WTC11 (cell line): Measurements from ENCODE around the gene OTUD1. TPM values are rescaled to one million over a fixed set of nuclear protein-coding genes. Genes with fewer than 3 reads are reported as not detected.

ENCODE experiments used
- ATAC-seq: fragments of 200-7000 bp; cut with Tn5 transposase; 2 replicates; pipeline ENCODE4 v1.10.0; 2021; ENCODE audit warnings: mild to moderate bottlenecking, moderate library complexity
- CTCF ChIA-PET: fragments of 300-600 bp; sonication (Branson Sonifier 250); formaldehyde crosslinking; loops from one replicate; lab custom pipeline; 2021; ENCODE audit warnings: antibody characterized with exemption; lab: Charles Lee
- POLR2A ChIA-PET: fragments of 350-600 bp; sonication (Branson Sonifier 250); formaldehyde crosslinking; loops from one replicate; lab custom pipeline; 2021; ENCODE audit warnings: antibody characterized with exemption; lab: Charles Lee
- DNase-seq: peaks from one replicate; pipeline ENCODE4 v3.0.0; 2021; ENCODE audit warnings: low spot score
- H3K27ac Mint-ChIP-seq: 2 replicates; pipeline ENCODE4 v1.8.0; 2021; ENCODE audit warnings: mixed read lengths
- H3K27me3 Mint-ChIP-seq: 2 replicates; pipeline ENCODE4 v1.8.0; 2021; ENCODE audit warnings: low read depth, mild to moderate bottlenecking, moderate library complexity, mixed read lengths
- H3K36me3 Mint-ChIP-seq: 2 replicates; pipeline ENCODE4 v1.8.0; 2021; ENCODE audit warnings: mixed read lengths
- H3K4me1 Mint-ChIP-seq: 2 replicates; pipeline ENCODE4 v1.8.0; 2022; ENCODE audit warnings: mixed read lengths
- H3K4me3 Mint-ChIP-seq: 2 replicates; pipeline ENCODE4 v1.8.0; 2021; ENCODE audit warnings: mild to moderate bottlenecking, moderate library complexity, mixed read lengths
- H3K9me3 Mint-ChIP-seq: 2 replicates; pipeline ENCODE4 v1.8.0; 2021; ENCODE audit warnings: mixed read lengths
- FOXP1 ChIP-seq: sonication (generic); formaldehyde crosslinking; IDR thresholded peaks from 2 replicates; pipeline ENCODE4 v1.8.0; 2022; ENCODE audit warnings: missing genetic modification reagents, mild to moderate bottlenecking, moderate library complexity, borderline replicate concordance
- GABPB1 ChIP-seq: sonication (generic); formaldehyde crosslinking; IDR thresholded peaks from 2 replicates; pipeline ENCODE4 v1.8.1; 2023; ENCODE audit warnings: mild to moderate bottlenecking, missing genetic modification reagents
- GTF2I ChIP-seq: fragments of 250-450 bp; sonication (Bioruptor Pico); conservative IDR thresholded peaks from 2 replicates; pipeline ENCODE4 v1.4.0; 2021; ENCODE audit warnings: mild to moderate bottlenecking
- HMGA2 ChIP-seq: fragments of 250-450 bp; sonication (Bioruptor Pico); IDR thresholded peaks from 2 replicates; pipeline ENCODE4 v1.4.0; 2021; ENCODE audit warnings: mild to moderate bottlenecking, moderate library complexity
- JUN ChIP-seq: sonication (generic); formaldehyde crosslinking; IDR thresholded peaks from 2 replicates; pipeline ENCODE4 v1.8.0; 2023; ENCODE audit warnings: mild to moderate bottlenecking, missing genetic modification reagents
- NFE2L1 ChIP-seq: sonication (generic); formaldehyde crosslinking; IDR thresholded peaks from 2 replicates; pipeline ENCODE4 v1.8.1; 2023; ENCODE audit warnings: missing genetic modification reagents
- PRRX2 ChIP-seq: fragments of 250-450 bp; sonication (Bioruptor Pico); IDR thresholded peaks from 2 replicates; pipeline ENCODE4 v1.8.0; 2021; ENCODE audit warnings: mild to moderate bottlenecking
- RELA ChIP-seq: sonication (generic); formaldehyde crosslinking; IDR thresholded peaks from 2 replicates; pipeline ENCODE4 v1.8.1; 2022; ENCODE audit warnings: missing genetic modification reagents, mild to moderate bottlenecking, borderline replicate concordance
- SMAD3 ChIP-seq: sonication (generic); formaldehyde crosslinking; IDR thresholded peaks from 2 replicates; pipeline ENCODE4 v1.8.0; 2022; ENCODE audit warnings: missing genetic modification reagents, mild to moderate bottlenecking, borderline replicate concordance
- SP1 ChIP-seq: sonication (generic); formaldehyde crosslinking; conservative IDR thresholded peaks from 2 replicates; pipeline ENCODE4 v1.8.1; 2022; ENCODE audit warnings: missing genetic modification reagents
- TEAD1 ChIP-seq: sonication (generic); formaldehyde crosslinking; IDR thresholded peaks from 2 replicates; pipeline ENCODE4 v1.8.0; 2022; ENCODE audit warnings: mild to moderate bottlenecking, missing genetic modification reagents
- ZNF121 ChIP-seq: sonication (generic); formaldehyde crosslinking; IDR thresholded peaks from 2 replicates; pipeline ENCODE4 v1.8.0; 2023; ENCODE audit warnings: missing genetic modification reagents
- ZNF138 ChIP-seq: sonication (generic); formaldehyde crosslinking; conservative IDR thresholded peaks from 2 replicates; pipeline ENCODE4 v1.8.1; 2022; ENCODE audit warnings: mild to moderate bottlenecking, moderate library complexity, missing genetic modification reagents
- ZNF232 ChIP-seq: sonication (generic); formaldehyde crosslinking; IDR thresholded peaks from 2 replicates; pipeline ENCODE4 v1.8.0; 2022; ENCODE audit warnings: mild to moderate bottlenecking, missing genetic modification reagents
- ZNF263 ChIP-seq: sonication (generic); formaldehyde crosslinking; IDR thresholded peaks from 2 replicates; pipeline ENCODE4 v1.8.1; 2022; ENCODE audit warnings: low read depth, mild to moderate bottlenecking, moderate library complexity, missing genetic modification reagents
- total RNA-seq: library from RNA; stranded (reverse); gene quantifications from 3 replicates; pipeline ENCODE4 v1.2.3, GENCODE V29; 2021
- TF ChIP-seq, protein P1 (sequence below): fragments of 250-450 bp; sonication (Bioruptor Pico); IDR thresholded peaks from 2 replicates; pipeline ENCODE4 v2.1.2; 2022; ENCODE audit warnings: mild to moderate bottlenecking, moderate library complexity
- TF ChIP-seq, protein P2 (sequence below): sonication (generic); formaldehyde crosslinking; IDR thresholded peaks from 2 replicates; pipeline ENCODE4 v1.8.0; 2023; ENCODE audit warnings: mild to moderate bottlenecking, missing genetic modification reagents
- TF ChIP-seq, protein P3 (sequence below): fragments of 250-450 bp; sonication (Bioruptor Pico); IDR thresholded peaks from 2 replicates; pipeline ENCODE4 v1.9.0; 2021; ENCODE audit warnings: mild to moderate bottlenecking, borderline replicate concordance
- TF ChIP-seq, protein P4 (sequence below): fragments of 250-450 bp; sonication (Bioruptor Pico); IDR thresholded peaks from 2 replicates; pipeline ENCODE4 v1.9.0; 2021; ENCODE audit warnings: moderate library complexity, mild to moderate bottlenecking, inconsistent platforms, borderline replicate concordance
- TF ChIP-seq, protein P5 (sequence below): sonication (generic); formaldehyde crosslinking; IDR thresholded peaks from 2 replicates; pipeline ENCODE4 v1.8.0; 2022; ENCODE audit warnings: missing genetic modification reagents
- TF ChIP-seq, protein P6 (sequence below): sonication (generic); formaldehyde crosslinking; IDR thresholded peaks from 2 replicates; pipeline ENCODE4 v1.8.0; 2023; ENCODE audit warnings: missing genetic modification reagents

Gene OTUD1
- total RNA-seq, 1 experiment from 2014 or later: 9.0 TPM

DNA sequence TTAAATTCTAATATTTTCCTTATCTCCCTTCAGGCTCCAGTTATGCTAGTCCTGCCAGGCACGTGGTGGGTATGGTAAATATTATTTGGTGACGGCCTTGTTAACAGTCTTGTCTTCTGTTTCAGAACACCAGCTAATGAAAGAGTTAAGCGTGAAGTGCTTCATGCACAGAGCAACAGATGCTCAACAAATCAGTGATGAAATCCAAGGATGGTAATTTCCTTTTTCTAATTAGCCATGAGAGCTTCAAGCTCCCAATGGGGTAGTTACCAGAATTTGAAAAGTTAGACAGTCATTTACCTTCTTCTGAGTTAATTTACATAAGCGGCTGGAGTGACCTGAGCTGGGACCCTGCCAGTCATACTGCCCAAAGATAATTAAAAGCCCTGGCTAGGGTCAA is 1.9 kb upstream of the OTUD1 start:
- CTCF ChIA-PET: no interaction called here
- 0 out of 2 replicates have a peak, but pooled peaks cover 2% of the 10 kb centered on the region for H3K36me3 Mint-ChIP-seq
- no peak for TF ChIP-seq SMAD3 (CRISPR knock-in tag)
- no peak for TF ChIP-seq GABPB1
- no peak for TF ChIP-seq FOXP1 (CRISPR knock-in tag)
- TF ChIP-seq, protein P1, sequence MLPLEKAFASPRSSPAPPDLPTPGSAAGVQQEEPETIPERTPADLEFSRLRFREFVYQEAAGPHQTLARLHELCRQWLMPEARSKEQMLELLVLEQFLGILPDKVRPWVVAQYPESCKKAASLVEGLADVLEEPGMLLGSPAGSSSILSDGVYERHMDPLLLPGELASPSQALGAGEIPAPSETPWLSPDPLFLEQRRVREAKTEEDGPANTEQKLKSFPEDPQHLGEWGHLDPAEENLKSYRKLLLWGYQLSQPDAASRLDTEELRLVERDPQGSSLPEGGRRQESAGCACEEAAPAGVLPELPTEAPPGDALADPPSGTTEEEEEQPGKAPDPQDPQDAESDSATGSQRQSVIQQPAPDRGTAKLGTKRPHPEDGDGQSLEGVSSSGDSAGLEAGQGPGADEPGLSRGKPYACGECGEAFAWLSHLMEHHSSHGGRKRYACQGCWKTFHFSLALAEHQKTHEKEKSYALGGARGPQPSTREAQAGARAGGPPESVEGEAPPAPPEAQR (CRISPR knock-in tag): no peak
- TF ChIP-seq PRRX2 (CRISPR knock-in tag): no peak
- TF ChIP-seq, protein P2, sequence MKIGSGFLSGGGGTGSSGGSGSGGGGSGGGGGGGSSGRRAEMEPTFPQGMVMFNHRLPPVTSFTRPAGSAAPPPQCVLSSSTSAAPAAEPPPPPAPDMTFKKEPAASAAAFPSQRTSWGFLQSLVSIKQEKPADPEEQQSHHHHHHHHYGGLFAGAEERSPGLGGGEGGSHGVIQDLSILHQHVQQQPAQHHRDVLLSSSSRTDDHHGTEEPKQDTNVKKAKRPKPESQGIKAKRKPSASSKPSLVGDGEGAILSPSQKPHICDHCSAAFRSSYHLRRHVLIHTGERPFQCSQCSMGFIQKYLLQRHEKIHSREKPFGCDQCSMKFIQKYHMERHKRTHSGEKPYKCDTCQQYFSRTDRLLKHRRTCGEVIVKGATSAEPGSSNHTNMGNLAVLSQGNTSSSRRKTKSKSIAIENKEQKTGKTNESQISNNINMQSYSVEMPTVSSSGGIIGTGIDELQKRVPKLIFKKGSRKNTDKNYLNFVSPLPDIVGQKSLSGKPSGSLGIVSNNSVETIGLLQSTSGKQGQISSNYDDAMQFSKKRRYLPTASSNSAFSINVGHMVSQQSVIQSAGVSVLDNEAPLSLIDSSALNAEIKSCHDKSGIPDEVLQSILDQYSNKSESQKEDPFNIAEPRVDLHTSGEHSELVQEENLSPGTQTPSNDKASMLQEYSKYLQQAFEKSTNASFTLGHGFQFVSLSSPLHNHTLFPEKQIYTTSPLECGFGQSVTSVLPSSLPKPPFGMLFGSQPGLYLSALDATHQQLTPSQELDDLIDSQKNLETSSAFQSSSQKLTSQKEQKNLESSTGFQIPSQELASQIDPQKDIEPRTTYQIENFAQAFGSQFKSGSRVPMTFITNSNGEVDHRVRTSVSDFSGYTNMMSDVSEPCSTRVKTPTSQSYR (CRISPR knock-in tag): no peak
- TF ChIP-seq TEAD1 (CRISPR knock-in tag): no peak
- TF ChIP-seq NFE2L1: no peak
- no peak for TF ChIP-seq ZNF232
- TF ChIP-seq RELA: no peak
- no peak for TF ChIP-seq ZNF121 (CRISPR knock-in tag)
- TF ChIP-seq, all 79 proteins: peak for 0
- no peak for DNase-seq
- Mint-ChIP-seq H3K4me3 (no peak overlapping the region), H3K4me1 (peaks cover 26% of the 10 kb centered on the region), H3K27me3 (peaks cover 15% of the 10 kb centered on the region), H3K9me3 (0 out of 2 replicates have a peak, but pooled peaks cover 3% of the 10 kb centered on the region), H3K27ac (no peak overlapping the region)
- POLR2A ChIA-PET: no interaction called here
- ATAC-seq: no peak

DNA sequence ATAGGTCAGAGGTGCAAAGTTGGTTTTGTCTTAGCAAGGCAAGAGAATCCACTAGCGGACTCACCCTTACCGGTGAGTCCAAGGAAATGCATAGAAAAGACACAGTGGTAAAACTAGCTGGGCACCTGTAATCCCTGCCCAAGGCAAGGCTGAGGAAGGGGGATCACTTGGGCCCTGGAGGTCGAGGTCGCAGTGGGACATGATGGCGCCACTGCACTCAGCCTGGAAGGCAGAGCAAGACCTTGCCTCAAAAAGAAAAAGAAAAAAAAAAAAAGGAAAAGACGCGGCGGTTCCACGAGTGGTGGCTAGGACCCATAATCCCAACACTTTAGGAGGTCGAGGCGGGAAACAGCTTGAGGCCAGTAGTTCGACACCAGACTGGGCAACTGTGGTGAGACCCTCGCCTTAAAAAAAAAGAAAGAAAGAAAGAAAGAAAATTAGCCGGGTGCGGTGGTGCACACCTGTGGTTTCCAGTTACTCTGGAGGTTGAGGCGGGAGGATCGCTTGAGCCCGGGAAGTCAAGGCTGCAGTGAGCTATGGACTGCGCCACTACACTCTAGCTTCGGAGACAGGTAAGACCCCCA is 820 bp upstream of the OTUD1 start:
- Mint-ChIP-seq H3K9me3 (0 out of 2 replicates have a peak, but pooled peaks cover 3% of the 10 kb centered on the region), H3K4me3 (peak overlapping the region; percentile 75), H3K4me1 (peaks cover 32% of the 10 kb centered on the region), H3K27me3 (peaks cover 15% of the 10 kb centered on the region), H3K27ac (peak overlapping the region; percentile 91), H3K36me3 (0 out of 2 replicates have a peak, but pooled peaks cover 2% of the 10 kb centered on the region)
- CTCF ChIA-PET: interaction anchor here (0.6 to 1.1 kb wide), 8 partner anchors 12 to 280 kb away, joined by 3 to 7 read pairs (median 4); no protein-coding TSS in a partner anchor
- POLR2A ChIA-PET: no interaction called here
- no peak for ATAC-seq
- no peak for TF ChIP-seq GTF2I (CRISPR knock-in tag)
- TF ChIP-seq, protein P3, sequence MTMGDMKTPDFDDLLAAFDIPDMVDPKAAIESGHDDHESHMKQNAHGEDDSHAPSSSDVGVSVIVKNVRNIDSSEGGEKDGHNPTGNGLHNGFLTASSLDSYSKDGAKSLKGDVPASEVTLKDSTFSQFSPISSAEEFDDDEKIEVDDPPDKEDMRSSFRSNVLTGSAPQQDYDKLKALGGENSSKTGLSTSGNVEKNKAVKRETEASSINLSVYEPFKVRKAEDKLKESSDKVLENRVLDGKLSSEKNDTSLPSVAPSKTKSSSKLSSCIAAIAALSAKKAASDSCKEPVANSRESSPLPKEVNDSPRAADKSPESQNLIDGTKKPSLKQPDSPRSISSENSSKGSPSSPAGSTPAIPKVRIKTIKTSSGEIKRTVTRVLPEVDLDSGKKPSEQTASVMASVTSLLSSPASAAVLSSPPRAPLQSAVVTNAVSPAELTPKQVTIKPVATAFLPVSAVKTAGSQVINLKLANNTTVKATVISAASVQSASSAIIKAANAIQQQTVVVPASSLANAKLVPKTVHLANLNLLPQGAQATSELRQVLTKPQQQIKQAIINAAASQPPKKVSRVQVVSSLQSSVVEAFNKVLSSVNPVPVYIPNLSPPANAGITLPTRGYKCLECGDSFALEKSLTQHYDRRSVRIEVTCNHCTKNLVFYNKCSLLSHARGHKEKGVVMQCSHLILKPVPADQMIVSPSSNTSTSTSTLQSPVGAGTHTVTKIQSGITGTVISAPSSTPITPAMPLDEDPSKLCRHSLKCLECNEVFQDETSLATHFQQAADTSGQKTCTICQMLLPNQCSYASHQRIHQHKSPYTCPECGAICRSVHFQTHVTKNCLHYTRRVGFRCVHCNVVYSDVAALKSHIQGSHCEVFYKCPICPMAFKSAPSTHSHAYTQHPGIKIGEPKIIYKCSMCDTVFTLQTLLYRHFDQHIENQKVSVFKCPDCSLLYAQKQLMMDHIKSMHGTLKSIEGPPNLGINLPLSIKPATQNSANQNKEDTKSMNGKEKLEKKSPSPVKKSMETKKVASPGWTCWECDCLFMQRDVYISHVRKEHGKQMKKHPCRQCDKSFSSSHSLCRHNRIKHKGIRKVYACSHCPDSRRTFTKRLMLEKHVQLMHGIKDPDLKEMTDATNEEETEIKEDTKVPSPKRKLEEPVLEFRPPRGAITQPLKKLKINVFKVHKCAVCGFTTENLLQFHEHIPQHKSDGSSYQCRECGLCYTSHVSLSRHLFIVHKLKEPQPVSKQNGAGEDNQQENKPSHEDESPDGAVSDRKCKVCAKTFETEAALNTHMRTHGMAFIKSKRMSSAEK (CRISPR knock-in tag): no peak
- TF ChIP-seq RELA: no peak
- no peak for TF ChIP-seq SP1 (CRISPR knock-in tag)
- TF ChIP-seq ZNF121 (CRISPR knock-in tag): no peak
- TF ChIP-seq, protein P4, sequence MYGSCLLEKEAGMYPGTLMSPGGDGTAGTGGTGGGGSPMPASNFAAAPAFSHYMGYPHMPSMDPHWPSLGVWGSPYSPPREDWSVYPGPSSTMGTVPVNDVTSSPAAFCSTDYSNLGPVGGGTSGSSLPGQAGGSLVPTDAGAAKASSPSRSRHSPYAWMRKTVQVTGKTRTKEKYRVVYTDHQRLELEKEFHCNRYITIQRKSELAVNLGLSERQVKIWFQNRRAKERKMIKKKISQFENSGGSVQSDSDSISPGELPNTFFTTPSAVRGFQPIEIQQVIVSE (CRISPR knock-in tag): no peak
- no peak for TF ChIP-seq JUN (CRISPR knock-in tag)
- TF ChIP-seq ZNF138: no peak
- no peak for TF ChIP-seq HMGA2
- TF ChIP-seq, protein P5, sequence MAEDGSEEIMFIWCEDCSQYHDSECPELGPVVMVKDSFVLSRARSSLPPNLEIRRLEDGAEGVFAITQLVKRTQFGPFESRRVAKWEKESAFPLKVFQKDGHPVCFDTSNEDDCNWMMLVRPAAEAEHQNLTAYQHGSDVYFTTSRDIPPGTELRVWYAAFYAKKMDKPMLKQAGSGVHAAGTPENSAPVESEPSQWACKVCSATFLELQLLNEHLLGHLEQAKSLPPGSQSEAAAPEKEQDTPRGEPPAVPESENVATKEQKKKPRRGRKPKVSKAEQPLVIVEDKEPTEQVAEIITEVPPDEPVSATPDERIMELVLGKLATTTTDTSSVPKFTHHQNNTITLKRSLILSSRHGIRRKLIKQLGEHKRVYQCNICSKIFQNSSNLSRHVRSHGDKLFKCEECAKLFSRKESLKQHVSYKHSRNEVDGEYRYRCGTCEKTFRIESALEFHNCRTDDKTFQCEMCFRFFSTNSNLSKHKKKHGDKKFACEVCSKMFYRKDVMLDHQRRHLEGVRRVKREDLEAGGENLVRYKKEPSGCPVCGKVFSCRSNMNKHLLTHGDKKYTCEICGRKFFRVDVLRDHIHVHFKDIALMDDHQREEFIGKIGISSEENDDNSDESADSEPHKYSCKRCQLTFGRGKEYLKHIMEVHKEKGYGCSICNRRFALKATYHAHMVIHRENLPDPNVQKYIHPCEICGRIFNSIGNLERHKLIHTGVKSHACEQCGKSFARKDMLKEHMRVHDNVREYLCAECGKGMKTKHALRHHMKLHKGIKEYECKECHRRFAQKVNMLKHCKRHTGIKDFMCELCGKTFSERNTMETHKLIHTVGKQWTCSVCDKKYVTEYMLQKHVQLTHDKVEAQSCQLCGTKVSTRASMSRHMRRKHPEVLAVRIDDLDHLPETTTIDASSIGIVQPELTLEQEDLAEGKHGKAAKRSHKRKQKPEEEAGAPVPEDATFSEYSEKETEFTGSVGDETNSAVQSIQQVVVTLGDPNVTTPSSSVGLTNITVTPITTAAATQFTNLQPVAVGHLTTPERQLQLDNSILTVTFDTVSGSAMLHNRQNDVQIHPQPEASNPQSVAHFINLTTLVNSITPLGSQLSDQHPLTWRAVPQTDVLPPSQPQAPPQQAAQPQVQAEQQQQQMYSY (CRISPR knock-in tag): no peak
- TF ChIP-seq, protein P6, sequence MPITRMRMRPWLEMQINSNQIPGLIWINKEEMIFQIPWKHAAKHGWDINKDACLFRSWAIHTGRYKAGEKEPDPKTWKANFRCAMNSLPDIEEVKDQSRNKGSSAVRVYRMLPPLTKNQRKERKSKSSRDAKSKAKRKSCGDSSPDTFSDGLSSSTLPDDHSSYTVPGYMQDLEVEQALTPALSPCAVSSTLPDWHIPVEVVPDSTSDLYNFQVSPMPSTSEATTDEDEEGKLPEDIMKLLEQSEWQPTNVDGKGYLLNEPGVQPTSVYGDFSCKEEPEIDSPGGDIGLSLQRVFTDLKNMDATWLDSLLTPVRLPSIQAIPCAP: no peak
- TF ChIP-seq ZNF263 (CRISPR knock-in tag): no peak
- no peak for DNase-seq
